A172 (cell line): ENCODE results near the gene MAGEC3. TPM values are rescaled to one million over a fixed set of nuclear protein-coding genes. Genes with fewer than 3 reads are reported as not detected.
A peak's percentile ranks its signal among the peaks of the same experiment; 100 is the strongest.
"Not testable (repeated sequence)": the region's sequence is repeated elsewhere in the genome, so short reads cannot be mapped to it uniquely, and the experiment has no call there.

ENCODE experiments used
- DNase-seq: peaks from one replicate; pipeline ENCODE4 v3.0.0-alpha.2; 2015; ENCODE audit warnings: low spot score
- total RNA-seq: library from RNA; depleted of rRNA; stranded (reverse); fragments of >200 nt; shearing (Covaris generic); gene quantifications from 2 replicates; pipeline ENCODE4 v1.2.3, GENCODE V29; 2014; rRNA removed

The MAGEC3 gene, protein sequence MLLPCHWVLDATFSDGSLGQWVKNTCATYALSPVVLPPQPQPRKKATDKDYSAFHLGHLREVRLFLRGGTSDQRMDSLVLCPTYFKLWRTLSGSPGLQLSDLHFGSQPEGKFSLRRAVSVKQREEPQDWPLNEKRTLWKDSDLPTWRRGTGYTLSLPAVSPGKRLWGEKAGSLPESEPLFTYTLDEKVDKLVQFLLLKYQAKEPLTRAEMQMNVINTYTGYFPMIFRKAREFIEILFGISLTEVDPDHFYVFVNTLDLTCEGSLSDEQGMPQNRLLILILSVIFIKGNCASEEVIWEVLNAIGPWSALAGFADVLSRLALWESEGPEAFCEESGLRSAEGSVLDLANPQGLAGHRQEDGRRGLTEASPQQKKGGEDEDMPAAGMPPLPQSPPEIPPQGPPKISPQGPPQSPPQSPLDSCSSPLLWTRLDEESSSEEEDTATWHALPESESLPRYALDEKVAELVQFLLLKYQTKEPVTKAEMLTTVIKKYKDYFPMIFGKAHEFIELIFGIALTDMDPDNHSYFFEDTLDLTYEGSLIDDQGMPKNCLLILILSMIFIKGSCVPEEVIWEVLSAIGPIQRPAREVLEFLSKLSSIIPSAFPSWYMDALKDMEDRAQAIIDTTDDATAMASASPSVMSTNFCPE
- total RNA-seq = not detected in 2 replicates

DNA sequence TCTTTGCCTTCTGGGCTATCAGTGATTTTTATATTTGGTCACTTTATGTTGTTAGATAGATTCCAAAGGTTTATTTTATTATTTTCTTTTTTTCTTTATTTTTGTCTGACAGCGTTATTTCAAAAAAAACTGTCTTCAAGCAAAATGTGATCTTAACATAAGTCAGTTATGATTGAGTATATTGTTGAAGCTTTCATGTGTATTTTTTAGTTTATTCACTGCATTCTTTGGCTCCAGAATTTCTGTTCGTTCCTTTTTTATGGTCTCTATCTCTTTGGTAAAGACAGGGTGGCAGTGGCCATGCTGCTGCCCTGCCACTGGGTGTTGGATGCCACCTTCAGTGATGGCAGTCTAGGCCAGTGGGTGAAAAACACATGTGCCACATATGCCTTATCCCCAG lies at the start of gene MAGEC3:
MAGEC3 (plus strand) TSS at position 301 of the 400 bp plus-strand sequence; CDS start at position 301, 0 bp downstream.
- DNase-seq = no peak

- no peak for DNase-seq
Measured at GRCh38 chrX:141791856-141792255, 46.3 kb upstream of the MAGEC3 start.

- DNase-seq = no peak
Measured at GRCh38 chrX:141811438-141811837, 26.7 kb upstream of the MAGEC3 start.

GRCh38 chrX:141814213-141814857 lies 23.8 kb upstream of the MAGEC3 start:
- DNase-seq = no peak

DNA sequence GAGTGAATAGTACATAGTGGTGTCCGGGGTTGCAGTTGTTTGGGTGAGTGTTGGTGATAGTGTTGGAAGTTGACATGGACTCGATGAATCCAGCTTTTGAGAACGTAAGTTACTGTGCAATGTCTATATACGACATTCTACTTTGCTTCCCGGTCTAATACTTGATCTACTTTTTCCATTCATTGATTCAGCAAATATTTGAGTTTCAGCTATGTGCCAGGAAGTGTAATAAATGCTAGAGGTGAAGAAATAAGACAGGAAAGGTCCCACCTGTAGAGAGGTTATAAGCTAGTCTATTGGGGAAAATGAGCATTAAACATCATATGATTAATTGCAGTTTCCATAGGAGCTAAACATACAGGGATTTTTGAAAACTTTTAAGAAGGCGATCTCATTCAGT lies 22.2 kb upstream of the MAGEC3 start:
- DNase-seq = no peak

- DNase-seq = no peak
Measured at GRCh38 chrX:141832247-141832646, 5.9 kb upstream of the MAGEC3 start.

DNA sequence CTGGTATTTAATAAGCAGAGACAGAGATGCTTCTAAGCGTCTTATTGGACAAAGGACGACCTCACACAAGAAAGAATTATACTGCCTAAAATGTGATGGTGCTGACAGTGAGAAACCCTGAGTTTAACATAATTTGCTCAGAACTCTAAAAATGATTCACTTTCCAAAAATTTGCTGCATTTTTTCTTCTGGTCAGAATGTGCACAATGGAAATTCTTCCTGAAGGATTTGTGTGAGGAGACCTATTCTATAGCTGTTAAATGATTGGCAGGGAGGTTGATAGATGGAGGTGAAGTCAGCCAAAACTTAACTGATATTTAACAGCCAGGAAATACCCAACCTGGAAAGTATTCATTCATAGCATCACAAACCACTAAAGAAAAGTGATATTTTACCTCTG lies 1.7 kb downstream of the MAGEC3 start:
- peak; percentile 2 for DNase-seq

DNA sequence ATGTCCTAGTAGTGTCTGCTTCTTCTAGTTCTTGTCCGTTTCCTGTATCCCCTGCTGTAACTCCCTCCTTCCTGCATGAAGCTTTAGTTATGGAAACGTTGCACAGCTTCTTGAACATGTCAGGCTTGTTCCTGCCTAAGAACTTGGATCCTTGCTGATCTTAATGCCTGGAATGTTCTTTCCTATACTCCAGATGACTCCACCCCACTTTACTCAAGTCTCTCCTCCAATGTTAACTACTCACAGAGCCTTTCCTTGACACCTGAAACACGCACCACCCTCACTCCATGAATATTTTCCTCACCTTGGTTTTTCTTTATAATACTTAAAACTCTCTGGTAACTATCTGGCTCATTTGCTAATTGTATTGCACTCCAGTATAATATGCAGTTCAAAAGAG lies 19.4 kb downstream of the MAGEC3 start:
- DNase-seq = no peak

- DNase-seq = no peak
Measured at GRCh38 chrX:141879616-141880015, 41.5 kb downstream of the MAGEC3 start.

DNA sequence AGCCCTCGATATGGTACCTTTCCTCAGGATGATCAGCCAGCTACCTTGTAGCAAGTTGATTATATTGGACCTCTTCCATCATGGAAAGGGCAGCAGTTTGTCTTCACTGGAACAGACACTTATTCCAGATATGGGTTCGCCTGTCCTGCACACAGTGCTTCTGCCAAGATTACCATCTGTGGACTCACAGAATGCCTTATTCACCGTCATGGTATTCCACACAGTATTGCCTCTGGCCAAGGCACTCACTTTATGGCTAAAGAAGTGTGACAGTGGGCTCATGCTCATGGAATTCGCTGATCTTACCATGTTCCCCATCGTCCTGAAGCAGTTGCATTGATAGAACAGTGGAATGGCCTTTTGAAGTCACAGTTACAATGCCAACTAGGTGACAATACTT lies 50.7 kb downstream of the MAGEC3 start:
- not testable (repeated sequence) for DNase-seq

- no peak for DNase-seq
Measured at GRCh38 chrX:141894733-141895132, 56.6 kb downstream of the MAGEC3 start.

GRCh38 chrX:141897690-141898089 lies 59.6 kb downstream of the MAGEC3 start:
- no peak for DNase-seq

- no peak for DNase-seq
Measured at GRCh38 chrX:141902366-141902765, 64.2 kb downstream of the MAGEC3 start.

- no peak for DNase-seq
Measured at GRCh38 chrX:141903400-141904155, 65.5 kb downstream of the MAGEC3 start, which contains the start of gene MAGEC1. TSS of gene MAGEC1 (plus strand) at chrX:141903894. CDS start at chrX:141905073, 1,179 bp downstream.

DNA sequence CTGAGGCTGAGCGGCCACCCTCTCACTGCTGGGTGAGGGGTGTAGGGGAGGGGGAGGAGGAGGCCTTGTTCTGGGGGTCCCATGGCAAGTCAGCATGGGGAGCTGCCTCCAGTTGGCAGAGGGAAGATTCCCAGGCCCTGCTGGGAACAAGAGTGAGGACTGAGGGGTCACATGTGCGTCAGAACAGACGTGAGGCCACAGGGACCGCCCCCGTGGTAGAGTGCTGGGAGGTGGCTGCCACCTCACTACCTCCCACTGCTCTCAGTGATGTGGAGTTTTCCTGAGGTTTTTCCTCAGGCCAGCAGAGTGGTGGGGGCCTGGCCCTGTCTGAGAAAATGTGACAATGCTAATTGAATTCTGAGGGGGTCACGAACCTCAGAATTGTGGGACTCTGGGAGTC lies 66.1 kb downstream of the MAGEC3 start:
- DNase-seq = no peak

GRCh38 chrX:141917801-141918200 lies 79.7 kb downstream of the MAGEC3 start:
- DNase-seq = no peak

DNA sequence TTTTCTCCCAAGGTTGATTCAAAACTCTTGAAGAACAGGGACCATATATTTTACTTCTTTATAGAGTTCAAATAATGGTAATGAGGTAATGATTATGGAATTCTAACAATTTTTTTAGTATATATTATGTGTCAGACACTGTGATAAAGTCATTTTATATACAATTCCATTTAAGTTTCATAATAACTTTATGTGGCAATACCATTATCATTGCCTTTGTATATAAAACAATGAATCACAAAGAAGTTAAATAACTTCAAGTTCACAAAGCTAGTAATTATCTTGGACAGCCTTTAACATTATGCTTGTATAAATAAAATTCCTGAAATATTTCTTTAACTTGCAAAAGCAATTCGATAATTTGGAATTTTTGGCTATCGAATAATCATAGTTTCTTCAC lies 86.2 kb downstream of the MAGEC3 start:
- no peak for DNase-seq

GRCh38 chrX:141928432-141928831 lies 90.3 kb downstream of the MAGEC3 start:
- DNase-seq = no peak

DNA sequence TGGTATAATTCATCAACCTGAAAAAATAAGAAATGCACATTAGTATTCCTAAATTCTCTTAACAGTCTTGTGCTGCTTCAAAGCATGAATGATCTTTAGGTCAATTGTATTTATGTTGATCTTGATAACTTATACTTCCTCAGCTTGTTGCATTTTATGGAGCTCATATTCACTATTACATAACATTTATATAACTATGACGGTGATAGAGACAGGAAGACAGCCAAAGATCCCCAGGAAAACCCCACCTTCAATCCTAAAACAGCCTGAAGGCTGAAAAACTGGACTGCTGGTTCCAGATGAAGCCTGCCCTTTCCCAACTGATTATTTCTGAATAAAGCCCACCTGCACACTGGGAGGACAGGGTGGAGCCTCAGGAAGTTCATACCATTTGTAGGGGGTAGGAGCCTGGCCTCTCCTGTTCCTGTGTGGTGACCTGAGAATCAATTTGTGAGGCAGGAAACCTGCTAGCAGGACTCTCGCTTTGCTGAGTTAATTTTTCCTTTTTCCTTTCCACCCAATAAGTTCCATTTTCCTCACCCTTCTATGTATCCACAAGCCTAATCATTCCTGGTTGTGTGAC lies 96.0 kb downstream of the MAGEC3 start:
- DNase-seq = no peak

GRCh38 chrX:141935645-141936044 lies 97.5 kb downstream of the MAGEC3 start:
- DNase-seq = no peak

DNA sequence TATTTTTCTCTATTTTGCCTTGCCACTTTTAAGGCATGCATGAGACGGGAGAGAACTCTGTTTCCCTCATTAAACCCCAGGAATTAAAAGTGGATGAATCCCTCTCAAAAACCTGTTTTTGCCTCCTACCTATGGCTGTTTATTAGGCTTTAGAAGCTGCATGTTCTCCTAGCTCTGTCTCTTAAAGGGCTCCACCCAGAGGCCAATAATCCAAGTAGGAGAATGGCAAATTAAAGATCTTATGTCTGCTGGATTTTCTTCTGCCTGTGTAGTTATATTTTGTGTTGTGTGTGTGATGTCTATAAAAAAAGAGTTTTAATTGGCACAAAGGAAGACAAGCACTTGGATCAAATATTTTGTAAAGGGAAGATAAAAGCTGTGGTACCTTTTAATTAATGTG lies 98.0 kb downstream of the MAGEC3 start:
- DNase-seq = no peak

GRCh38 chrX:141941234-141941633 lies 103.1 kb downstream of the MAGEC3 start:
- no peak for DNase-seq
